HEK293 (cell line): Measurements from ENCODE around the gene PLEKHM2.

Experiments used
- CTCF ChIP-seq: fragments of 450-650 bp; formaldehyde crosslinking; IDR thresholded peaks from 2 replicates; pipeline ENCODE4 v1.5.1; 2016; ENCODE audit warnings: missing biosample characterization, missing genetic modification characterization
- FEZF1 ChIP-seq: fragments of 450-650 bp; formaldehyde crosslinking; IDR thresholded peaks from 2 replicates; pipeline ENCODE4 v1.5.1; 2016; ENCODE audit warnings: missing biosample characterization, missing genetic modification characterization
- REPIN1 ChIP-seq: fragments of 450-650 bp; formaldehyde crosslinking; IDR thresholded peaks from 2 replicates; pipeline ENCODE4 v1.5.1; 2017; ENCODE audit warnings: missing biosample characterization, missing genetic modification characterization, low read depth
- ZNF2 ChIP-seq: fragments of 450-650 bp; formaldehyde crosslinking; IDR thresholded peaks from 2 replicates; pipeline ENCODE4 v1.5.1; 2016; ENCODE audit warnings: missing biosample characterization, missing genetic modification characterization
- ZNF221 ChIP-seq: fragments of 450-650 bp; formaldehyde crosslinking; IDR thresholded peaks from 2 replicates; pipeline ENCODE4 v1.5.1; 2017; ENCODE audit warnings: missing biosample characterization, missing genetic modification characterization, borderline replicate concordance
- ZNF426 ChIP-seq: fragments of 450-650 bp; formaldehyde crosslinking; IDR thresholded peaks from 2 replicates; pipeline ENCODE4 v1.5.1; 2017; ENCODE audit warnings: missing biosample characterization, missing genetic modification characterization, mild to moderate bottlenecking, inconsistent platforms, moderate library complexity
- ZNF704 ChIP-seq: fragments of 450-650 bp; formaldehyde crosslinking; IDR thresholded peaks from 2 replicates; pipeline ENCODE4 v1.5.1; 2016; ENCODE audit warnings: missing biosample characterization, missing genetic modification characterization
- ZNF747 ChIP-seq: fragments of 450-650 bp; formaldehyde crosslinking; IDR thresholded peaks from 2 replicates; pipeline ENCODE4 v1.5.1; 2016; ENCODE audit warnings: missing biosample characterization, missing genetic modification characterization
- ZNF785 ChIP-seq: fragments of 450-650 bp; formaldehyde crosslinking; IDR thresholded peaks from 2 replicates; pipeline ENCODE4 v1.5.1; 2016; ENCODE audit warnings: missing biosample characterization, missing genetic modification characterization
- ZXDB ChIP-seq: fragments of 450-650 bp; formaldehyde crosslinking; IDR thresholded peaks from 2 replicates; pipeline ENCODE4 v1.5.1; 2016; ENCODE audit warnings: missing biosample characterization, missing genetic modification characterization

- TF ChIP-seq REPIN1 (no peak), CTCF (tag by site-specific recombination) (no peak), ZNF785 (tag by site-specific recombination) (no peak), ZNF704 (tag by site-specific recombination) (no peak), ZNF426 (tag by site-specific recombination) (no peak), ZNF747 (tag by site-specific recombination) (no peak), ZXDB (tag by site-specific recombination) (no peak), ZNF221 (tag by site-specific recombination) (no peak), ZNF2 (tag by site-specific recombination) (no peak), FEZF1 (tag by site-specific recombination) (no peak)
Observed at GRCh38 chr1:15756143-15757015, 72.3 kb downstream of the PLEKHM2 start.
